HFFc6 (cell line): ENCODE measurements around the gene ATN1. TPM values are rescaled to one million over a fixed set of nuclear protein-coding genes. Genes with fewer than 3 reads are reported as not detected.

Experiments used
- DNase-seq: peaks from one replicate; pipeline ENCODE4 v3.0.0-alpha.2; 2018
- H3K27ac Mint-ChIP-seq: 2 replicates; pipeline ENCODE4 v1.8.0; 2020; ENCODE audit warnings: mild to moderate bottlenecking, mixed read lengths
- H3K27me3 Mint-ChIP-seq: 2 replicates; pipeline ENCODE4 v1.8.0; 2021; ENCODE audit warnings: mild to moderate bottlenecking, moderate library complexity, mixed read lengths; ENCODE audit not compliant: insufficient read depth
- H3K36me3 Mint-ChIP-seq: 2 replicates; pipeline ENCODE4 v1.8.0; 2021; ENCODE audit warnings: low read depth, mixed read lengths
- H3K4me1 Mint-ChIP-seq: 2 replicates; pipeline ENCODE4 v1.8.0; 2020; ENCODE audit warnings: low read depth, mixed read lengths
- H3K4me3 Mint-ChIP-seq: 2 replicates; pipeline ENCODE4 v1.8.0; 2020; ENCODE audit warnings: mild to moderate bottlenecking, moderate library complexity, mixed read lengths
- H3K9me3 Mint-ChIP-seq: 2 replicates; pipeline ENCODE4 v1.8.0; 2020; ENCODE audit warnings: mild to moderate bottlenecking, mixed read lengths
- CTCF ChIP-seq: fragments of 200-600 bp; sonication (generic); IDR thresholded peaks from 2 replicates; pipeline ENCODE4 v1.5.0; 2021; ENCODE audit warnings: antibody characterized with exemption, mild to moderate bottlenecking
- total RNA-seq, 6 experiments: library from RNA; stranded (reverse); fragmentation: NEBNext Ultra II Directional; extraction: Animal tissue kit (Norgen Biotek cat#: 25700); gene quantifications; 2 replicates in 1 of 6; 3 replicates in 5 of 6; pipeline ENCODE4 v1.2.3, GENCODE V29; 2021

ATN1 gene
- total RNA-seq, 6 experiments from 2014 or later: 96.8 to 120 (median 107) TPM

DNA sequence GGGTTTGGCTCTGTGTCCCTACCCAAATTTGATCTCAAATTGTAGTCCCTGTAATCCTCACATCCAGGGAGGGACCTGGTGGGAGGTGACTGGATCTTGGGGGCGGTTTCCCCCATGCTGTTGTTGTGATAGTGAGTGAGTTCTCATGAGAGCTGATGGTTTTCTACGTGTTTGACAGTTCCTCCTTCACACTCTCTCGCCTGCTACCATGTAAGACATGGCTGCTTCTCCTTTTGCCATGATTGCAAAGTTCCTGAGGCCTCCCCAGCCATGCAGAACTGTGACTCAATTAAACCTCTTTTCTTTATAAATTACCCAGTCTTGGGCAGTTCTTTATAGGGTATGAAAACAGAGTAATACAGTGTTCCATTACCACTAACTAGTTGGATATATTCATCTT, 33.4 kb upstream of the ATN1 start:
- no peaks in the 10 kb centered on the region for H3K9me3 Mint-ChIP-seq
- H3K4me3 Mint-ChIP-seq: no peak overlapping the region
- H3K4me1 Mint-ChIP-seq: peaks cover 15% of the 10 kb centered on the region
- 0 out of 2 replicates have a peak, but pooled peaks cover 4% of the 10 kb centered on the region for H3K36me3 Mint-ChIP-seq
- no peak overlapping the region for H3K27ac Mint-ChIP-seq
- no peak for TF ChIP-seq CTCF
- no peak for DNase-seq
- peaks cover 3% of the 10 kb centered on the region for H3K27me3 Mint-ChIP-seq

GRCh38 chr12:6896846-6897435, 30.8 kb upstream of the ATN1 start:
- Mint-ChIP-seq H3K4me1 (no peaks in the 10 kb centered on the region), H3K36me3 (no peaks in the 10 kb centered on the region), H3K27ac (no peak overlapping the region), H3K9me3 (no peaks in the 10 kb centered on the region), H3K4me3 (no peak overlapping the region), H3K27me3 (peaks cover 3% of the 10 kb centered on the region)
- DNase-seq: no peak
- TF ChIP-seq CTCF: no peak

GRCh38 chr12:6899427-6899826, 28.3 kb upstream of the ATN1 start:
- no peak for TF ChIP-seq CTCF
- peaks cover 3% of the 10 kb centered on the region for H3K27me3 Mint-ChIP-seq
- no peak for DNase-seq
- H3K27ac Mint-ChIP-seq: no peak overlapping the region
- H3K4me1 Mint-ChIP-seq: no peaks in the 10 kb centered on the region
- no peak overlapping the region for H3K4me3 Mint-ChIP-seq
- no peaks in the 10 kb centered on the region for H3K9me3 Mint-ChIP-seq
- H3K36me3 Mint-ChIP-seq: no peaks in the 10 kb centered on the region

GRCh38 chr12:6899837-6900519, 27.8 kb upstream of the ATN1 start:
- no peak for TF ChIP-seq CTCF

DNA sequence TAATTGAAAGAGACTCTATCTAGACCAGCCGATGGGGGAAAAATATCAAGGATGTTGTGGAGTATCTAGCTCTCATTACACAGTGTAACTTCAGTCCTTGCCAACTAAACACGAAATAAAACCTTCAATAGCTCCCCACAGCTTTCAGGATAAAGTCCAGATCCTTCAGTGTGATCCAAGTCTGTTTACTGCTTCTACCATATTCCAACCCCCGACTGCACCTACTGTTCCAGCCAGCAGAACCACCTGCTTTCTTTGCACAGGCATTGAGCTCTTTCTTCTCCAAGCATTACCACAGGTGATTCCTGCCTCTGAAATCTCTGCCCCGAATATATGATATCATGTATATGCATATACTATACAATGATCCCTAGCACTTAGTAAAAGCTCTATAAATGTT, 25.3 kb upstream of the ATN1 start:
- no peaks in the 10 kb centered on the region; the same call in 1 of the 2 replicates for H3K27me3 Mint-ChIP-seq
- no peaks in the 10 kb centered on the region for H3K9me3 Mint-ChIP-seq
- no peaks in the 10 kb centered on the region for H3K36me3 Mint-ChIP-seq
- DNase-seq: no peak
- no peaks in the 10 kb centered on the region for H3K4me1 Mint-ChIP-seq
- no peak overlapping the region for H3K27ac Mint-ChIP-seq
- no peak for TF ChIP-seq CTCF
- H3K4me3 Mint-ChIP-seq: no peak overlapping the region

More at GRCh38 chr12:6899837-6900519, 27.8 kb upstream of the ATN1 start:
- Mint-ChIP-seq H3K27me3 (peaks cover 3% of the 10 kb centered on the region), H3K4me3 (no peak overlapping the region), H3K4me1 (no peaks in the 10 kb centered on the region), H3K27ac (no peak overlapping the region), H3K36me3 (no peaks in the 10 kb centered on the region), H3K9me3 (no peaks in the 10 kb centered on the region)
- DNase-seq: no peak
